HG03175 (cell line): Measurements from ENCODE around the gene CSRP1.

Source experiments
- ATAC-seq: cut with Tn5 transposase; IDR thresholded peaks from one replicate; pipeline ENCODE4 v1.9.1; 2021; ENCODE audit warnings: mild to moderate bottlenecking, moderate library complexity; ENCODE audit not compliant: unreplicated experiment

The CSRP1 gene

DNA sequence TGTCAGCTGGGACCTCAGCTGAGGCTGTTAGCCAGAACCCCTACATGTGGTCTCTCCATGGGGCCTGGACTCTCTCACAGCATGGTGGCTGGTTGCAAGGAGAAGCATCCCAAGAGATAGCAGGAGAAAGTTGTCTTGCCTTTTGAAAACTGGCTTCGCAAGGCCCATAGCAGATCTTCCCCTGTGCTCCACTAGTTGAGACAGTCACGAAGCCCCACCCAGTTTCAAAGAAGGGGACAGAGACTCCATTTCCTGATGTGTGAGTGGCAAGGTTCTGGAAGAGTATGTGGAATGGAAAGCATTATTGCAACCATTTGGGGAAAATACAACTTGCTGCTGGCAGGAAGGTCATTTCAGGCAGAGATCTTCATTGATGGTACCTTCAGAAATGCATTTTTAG, 7.5 kb upstream of the CSRP1 start:
- no peak for ATAC-seq

DNA sequence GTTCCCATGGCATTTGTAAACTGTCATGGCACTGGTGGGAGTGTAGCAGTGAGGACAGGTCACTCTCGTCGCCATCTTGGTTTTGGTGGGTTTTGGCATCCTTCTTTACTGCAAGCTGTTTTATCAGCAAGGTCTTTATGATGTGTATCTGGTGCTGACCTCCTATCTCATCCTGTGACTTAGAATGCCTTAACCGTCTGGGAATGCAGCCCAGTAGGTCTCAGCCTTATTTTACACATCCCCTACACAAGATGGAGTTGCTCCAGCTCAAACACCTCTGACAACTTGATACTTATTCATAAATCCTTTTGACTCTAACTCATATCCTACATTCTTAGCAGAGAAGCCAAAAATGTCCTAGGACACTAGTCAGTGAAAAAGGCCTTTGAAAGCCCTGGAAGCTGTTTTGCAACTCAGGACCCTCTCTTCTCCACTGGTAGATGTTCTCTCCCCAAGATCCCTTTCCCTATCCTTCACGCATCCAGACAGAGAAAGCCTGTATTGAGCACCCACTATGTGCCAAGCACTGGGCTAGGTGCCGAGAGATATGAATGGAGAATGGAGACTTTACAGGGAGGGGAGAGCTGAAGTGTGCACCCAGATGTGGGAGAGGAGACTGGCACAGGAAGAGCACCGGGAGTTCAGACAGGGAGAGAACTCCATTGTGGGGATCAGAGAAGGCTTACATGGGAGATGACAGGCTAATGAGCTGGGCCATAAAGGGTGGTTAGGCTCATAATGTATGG, 6.7 kb upstream of the CSRP1 start:
- no peak for ATAC-seq

DNA sequence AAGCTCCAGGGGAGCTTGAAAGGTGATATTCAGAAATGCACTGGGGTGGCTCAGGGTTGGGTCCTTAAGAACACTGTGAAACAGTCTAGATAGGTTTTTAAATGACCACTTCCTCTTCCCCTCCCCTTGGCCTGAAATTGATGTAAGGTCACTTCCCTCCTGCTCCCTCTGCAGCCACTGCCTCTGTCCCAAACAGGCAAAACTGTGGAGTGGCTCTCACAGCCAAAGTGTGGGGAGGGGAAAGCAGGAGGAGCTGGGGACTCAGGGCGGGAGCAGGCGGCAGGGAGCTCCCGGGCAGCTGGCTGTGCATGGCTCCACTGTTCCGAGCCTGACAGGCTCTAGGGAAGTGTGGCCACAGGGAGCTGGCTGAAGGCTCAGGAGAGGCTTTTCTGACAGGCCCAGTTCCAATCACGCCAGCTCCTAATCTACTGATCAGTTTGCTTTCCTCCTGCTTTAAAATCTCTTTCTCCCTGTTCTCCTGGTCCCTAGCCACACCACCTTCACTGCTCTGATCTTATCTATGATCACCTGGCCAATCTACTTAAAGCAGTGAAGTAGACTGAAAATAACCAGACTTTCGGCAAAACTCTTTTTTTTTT, 5.1 kb upstream of the CSRP1 start:
- ATAC-seq: peak; percentile 36

DNA sequence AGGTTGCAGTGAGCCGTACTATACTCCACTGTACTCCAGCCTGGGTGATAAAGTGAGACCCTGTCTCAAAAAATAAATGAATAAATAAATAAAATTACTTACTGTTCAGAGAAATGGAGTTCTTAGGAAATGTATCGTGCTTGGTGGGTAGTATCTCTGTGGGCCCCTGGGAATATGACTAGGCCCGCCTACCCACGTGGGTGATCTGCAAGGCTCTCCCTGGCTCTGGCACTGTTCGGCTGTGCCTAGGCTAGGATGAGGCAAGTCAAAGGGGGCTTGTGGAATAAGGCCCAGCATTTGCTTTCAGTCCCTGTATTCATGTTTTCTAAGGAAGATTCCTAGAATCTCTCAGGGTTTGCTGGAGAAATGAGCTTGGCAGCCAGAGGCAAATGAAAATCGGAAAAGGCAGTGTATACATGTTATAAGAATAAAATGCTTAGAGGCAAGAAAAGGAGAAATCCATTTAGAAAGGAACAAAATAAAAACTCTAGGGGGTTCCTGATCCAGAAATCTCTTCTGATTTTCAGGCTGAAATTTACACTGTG, 4.5 kb upstream of the CSRP1 start:
- no peak for ATAC-seq

DNA sequence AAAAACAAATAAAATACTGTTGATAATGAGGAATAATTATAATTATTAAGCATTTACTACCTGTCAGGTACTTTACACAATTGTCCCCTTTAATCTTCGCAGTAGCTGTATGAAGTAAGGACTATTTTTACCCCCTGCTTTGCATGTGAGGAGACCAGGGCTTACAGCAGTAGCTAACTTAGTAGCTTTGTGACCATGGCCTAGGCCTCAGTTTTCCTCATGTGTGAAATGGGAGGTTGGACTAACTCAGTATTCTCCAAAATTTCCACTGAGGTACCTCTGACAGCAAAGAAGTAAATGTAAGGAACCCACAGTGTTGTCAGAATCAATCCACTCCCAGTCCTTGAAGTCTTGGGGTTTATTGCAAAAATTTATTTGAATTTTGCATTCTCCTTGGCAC, 3.8 kb upstream of the CSRP1 start:
- ATAC-seq: no peak

DNA sequence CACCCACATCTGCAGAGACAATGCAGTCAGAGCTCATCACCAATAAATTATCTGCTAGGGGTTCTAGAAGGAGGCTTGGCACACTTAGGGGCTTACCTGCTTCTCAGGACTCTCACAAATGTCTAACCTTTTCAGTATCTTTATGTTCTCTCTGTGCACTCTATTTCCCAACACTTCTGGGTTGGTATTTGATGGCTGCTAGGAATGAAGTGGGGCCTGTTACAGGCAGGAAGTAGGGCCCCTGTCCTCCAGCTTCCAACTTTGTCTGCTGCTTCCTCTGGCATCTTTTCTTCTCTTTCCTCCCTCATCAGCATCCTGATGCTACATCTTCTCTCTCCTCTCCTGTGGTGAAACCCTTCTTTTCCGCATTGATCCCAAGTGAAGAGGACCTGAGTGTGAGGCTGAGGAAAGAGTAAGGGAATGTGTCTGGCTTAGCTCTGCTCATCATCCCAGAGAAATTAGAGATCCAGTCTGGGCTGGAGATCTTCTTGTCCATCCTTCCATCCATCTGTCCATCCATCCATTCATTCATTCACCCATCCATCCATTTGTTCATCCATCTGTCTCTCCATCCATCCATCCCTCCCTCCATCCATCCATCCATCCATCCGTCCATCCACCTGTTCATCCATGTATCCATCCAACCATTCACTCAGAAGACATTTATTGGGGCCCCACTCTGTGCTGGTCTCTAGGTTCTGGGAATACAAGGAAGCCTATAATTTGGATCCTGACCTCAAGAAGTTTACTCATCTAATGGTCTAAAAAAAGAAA, 2.9 kb upstream of the CSRP1 start:
- ATAC-seq: no peak

DNA sequence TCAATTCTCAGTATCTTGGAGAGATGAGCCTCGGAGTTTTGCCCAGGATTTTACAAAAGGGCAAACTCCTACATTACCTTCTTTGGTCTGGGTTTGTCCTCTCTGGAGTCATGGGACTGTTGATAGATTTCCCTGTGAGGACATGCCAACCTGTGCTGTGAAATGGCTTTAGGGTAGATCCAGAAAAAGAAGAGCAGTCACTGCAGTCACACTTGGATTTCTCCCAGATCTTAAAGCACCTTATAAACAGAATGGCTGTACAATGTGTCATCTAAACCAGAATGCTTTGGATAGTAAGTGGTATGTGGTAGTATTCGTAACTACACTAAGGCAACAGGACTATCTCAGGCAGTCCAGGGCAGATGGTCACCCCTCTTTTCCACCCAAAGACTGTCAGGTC, 1.9 kb upstream of the CSRP1 start:
- no peak for ATAC-seq

DNA sequence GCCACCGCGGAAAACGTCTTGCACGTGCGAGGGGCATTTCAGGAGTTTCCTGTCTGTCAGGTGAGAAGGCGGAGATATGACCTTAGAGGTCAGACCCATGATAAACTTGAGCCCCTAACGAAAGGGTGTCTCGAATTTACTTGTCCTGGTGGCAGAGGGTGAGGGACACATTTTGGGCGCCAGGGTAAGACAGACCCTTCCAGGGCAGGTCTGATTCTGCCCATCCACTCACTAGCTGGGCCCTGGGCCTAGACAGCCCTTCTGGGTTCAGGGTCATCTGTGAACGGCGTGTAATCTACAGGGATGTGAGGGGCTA, 395 bp upstream of the CSRP1 start:
- ATAC-seq: peak; percentile 10

DNA sequence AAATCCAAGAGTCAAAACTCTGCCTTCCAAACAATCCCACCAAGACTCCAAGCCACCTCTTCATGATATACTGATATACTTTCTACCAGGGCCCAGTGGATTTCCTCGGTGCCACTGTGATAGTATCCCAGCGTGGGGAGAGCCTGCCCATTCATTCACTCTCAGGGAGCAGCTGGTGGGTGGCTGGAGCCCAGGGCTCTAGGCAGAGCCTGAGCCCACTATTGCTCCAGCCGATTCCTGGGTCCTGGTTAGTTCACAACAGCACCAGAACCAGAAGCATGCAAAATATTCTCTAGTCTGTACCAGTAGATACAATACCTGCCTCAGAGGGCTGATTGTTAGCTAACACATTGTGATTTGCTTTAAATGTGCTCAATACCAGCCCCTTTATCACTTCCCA, 831 bp downstream of the CSRP1 start:
- ATAC-seq: no peak

DNA sequence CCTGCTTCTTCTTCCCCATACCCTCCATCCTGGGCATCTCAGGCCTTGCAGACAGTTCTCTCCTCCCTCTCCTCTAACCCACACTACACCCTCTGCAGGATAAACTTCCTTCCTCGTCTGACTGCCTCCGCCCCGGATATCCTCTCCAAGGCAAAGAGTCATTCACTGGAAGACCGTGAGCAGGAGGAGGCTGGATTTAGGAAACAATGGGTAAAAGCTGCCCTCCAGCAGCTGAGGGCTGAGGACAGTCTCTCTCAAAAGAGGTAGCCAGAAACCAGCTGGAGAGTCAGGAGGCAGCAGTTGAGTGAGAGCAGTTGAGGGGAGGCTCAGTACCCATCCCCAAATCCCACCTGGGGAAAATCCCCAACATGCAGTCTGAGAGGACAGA, 1.4 kb downstream of the CSRP1 start:
- ATAC-seq: no peak

DNA sequence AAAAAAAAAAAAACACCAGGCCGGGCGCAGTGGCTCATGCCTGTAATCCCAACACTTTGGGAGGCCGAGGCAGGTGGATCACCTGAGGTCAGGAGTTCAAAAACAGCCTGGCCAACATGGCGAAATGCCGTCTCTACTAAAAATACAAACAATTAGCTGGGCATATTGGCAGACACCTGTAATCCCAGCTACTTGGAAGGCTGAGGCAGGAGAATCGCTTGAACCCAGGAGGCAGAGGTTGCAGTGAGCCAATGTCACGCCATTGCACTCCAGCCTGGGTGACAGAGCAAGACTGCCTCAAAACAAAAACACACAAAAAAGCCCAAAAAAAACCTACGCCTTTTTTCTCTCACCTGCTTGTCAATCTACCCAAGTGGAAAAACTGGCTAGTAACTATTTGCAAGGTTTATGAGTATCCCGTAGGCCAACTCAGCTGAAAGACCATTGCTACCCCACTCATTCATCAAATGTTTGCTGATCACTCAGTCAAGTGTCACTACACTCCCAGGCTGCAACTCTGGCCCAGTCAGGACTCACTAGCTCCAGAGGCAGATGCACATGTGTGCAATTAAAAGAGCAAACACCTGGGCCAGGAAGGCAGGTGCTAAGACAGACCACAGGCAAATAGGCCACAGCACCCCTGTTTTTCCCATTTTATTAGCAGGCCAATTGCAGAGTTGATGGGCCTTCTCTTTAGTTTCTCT, 2.0 kb downstream of the CSRP1 start:
- no peak for ATAC-seq

DNA sequence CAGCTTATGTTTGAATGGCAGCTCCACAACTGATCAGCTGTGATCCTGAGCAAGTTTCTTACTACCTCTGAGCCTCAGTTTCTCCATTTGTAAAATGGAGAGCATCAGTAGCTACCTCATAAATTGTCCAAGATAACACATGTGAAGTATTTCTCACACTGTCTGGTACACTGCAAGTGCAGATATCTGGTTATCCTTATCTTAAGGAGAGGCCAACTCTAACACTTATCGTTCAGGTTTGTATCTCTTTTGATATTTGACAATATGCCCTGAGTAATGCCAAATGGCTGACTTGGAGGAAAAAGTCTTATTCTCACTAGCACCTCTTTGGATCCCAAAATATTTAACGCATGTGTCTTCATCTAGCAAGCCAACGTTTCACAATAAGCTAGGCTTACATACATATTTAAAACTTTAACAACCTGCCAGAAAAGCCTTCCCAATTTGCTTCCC, 2.7 kb downstream of the CSRP1 start:
- ATAC-seq: no peak

DNA sequence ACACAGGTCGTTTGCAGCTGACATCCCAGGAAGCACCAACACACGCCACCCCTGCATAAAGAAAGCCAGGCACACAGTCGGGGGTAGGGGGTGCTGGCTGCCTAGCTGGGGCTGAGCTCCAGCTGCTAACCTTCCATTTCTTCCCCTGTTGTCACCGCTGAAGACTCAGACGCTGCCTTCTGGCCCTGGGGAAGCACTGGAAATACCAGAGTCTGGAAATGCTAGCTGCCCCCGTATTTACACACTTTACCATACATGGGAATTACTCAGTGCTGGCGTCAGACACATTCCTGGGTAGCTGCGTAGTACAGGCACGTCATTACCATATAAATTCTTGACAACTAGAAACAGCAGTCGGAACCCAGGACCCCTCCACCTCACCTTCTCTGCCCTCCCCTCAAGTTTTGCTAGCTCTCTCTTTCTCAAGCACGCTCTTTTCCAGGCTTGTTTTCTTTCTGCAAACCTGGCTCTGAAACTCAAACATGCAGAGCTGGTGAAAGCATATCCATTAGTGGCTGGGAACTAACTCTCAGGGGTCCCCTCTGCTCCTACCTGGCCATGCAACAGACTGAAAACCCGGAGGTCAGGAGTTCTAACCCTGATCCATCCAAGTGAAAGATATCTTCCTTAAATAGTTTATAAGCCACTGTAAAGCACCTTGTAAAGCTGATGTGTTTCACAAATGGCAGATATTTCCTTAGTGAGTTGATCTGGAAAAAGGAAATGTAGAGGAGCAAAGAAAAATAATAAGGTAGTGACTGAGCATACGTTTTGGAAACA, 3.3 kb downstream of the CSRP1 start:
- no peak for ATAC-seq

DNA sequence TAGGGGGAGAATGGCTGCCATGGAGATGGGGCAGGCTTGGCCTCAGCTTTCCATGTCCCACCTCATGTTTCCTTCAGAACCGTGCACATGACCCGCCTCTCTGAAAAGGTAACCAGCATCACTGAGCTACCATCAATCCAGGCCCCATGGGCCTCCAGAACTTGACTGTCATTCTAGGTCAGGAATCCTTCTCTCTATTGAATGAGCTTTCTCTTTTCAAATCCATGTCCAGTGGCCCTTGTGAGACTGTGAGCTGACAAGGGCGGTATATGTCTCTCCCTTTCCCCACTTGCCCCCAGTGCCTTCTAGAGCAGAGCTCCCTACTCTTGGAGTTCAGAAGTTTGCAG, 4.4 kb downstream of the CSRP1 start:
- no peak for ATAC-seq

DNA sequence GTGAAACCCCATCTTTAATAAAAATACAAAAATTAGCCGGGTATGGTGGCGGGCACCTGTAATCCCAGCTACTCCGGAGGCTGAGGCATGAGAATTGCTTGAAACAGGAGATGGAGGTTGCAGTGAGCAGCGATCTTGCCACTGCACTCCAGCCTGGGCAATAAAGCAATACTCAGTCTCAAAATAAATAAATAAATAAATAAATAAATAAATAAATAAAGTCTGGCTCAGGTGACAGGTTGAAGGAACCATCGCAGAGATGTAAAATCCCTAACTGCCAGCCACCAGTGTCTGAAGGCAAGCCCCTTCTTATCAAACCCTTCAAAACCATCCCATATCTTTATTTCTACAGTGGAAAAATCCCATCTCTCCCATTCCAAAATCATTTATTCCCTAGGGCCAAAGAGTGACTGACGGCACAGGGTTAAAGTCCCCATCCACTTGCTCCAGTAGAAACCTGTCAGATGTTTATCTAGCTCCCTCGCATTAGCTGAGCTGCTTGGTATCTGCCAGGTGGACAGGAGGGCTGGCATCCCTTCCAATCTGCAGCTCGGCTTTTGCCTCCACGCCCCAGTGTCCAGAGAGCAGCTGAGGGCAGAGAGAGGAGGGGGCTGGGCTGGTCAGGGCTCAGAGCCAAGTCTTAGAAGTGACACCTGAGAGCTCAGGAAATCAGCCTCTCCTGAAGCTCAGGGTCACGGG, 5.0 kb downstream of the CSRP1 start:
- no peak for ATAC-seq

DNA sequence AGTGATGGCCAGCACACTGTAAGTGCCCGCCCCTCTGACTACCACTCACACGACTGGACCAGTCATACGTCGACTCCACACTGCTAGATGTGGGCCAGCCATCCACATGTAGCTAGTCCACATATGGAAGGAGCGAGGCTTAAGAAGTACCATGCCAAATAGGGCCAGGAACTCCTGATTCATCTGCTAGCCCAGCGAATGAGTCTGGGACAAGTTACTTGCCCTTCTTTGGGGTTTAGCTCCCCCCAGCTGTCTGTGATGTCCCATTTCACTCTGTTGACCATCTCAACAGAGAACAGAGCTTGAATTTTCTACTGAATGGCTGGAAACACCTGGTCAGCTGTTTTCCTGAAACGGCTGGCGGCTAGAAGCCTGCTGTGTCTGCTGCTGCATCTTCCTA, 5.8 kb downstream of the CSRP1 start:
- ATAC-seq: no peak

DNA sequence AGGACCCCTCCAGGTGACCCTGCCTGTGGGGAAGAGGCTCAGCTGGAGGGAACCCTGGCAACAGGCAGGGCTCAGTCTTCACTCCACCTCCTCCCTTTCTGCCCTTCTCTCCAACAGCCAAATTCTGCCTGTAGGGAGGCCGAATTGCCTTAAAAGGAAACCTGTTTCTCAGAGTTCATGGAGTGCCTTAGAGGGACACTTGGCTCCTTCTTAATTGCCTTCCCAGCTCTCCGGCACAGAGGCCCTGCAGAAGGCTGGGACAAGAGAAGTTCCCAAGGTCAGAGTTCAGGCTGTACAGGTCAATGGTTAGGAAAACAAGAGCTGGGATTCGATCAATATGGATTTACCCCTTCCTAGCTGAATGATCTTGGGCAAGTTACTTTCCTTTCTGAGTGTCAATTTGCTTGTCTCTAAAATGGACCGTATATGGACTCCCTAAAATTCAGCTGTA, 6.2 kb downstream of the CSRP1 start:
- no peak for ATAC-seq

DNA sequence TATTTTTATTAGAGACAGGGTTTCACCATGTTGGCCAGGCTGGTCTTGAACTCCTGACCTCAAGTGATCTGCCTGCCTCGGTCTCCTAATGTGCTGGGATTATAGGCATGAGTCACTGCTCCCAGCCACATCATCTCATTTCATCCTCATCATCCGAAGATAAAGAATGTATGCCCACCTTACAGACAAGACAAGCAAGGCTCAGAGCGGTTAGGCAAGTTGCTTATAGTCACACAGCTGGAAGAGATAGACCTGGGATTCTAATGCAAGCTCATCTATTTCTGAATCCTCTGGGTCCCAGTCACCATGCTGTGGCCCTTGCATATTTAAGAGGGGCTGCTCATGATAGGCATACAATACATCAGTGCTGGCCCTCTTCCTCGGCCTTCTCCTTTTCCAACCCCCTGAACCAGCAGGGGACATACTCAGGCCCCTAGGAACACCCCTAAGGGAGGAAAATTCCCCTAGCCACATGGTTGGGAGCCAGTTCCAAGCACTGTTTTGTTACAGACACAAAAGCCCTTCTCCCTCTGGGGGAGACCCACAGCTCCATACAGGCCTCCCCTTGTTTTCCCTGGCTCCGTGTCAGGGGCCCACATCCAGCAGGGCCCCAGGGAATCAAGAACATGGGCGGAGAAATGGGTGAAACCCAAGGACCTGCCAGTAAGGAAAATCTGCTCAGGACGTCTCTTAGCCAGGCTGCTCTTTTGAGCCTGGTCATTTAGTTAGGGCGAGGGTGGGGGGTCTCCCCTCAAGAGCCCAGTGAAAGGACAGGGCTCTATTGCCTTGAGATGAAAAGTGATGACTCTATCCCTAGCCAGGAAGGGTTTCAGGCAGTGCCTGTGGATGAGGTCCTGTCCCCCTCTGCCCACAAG, 6.9 kb downstream of the CSRP1 start:
- no peak for ATAC-seq

DNA sequence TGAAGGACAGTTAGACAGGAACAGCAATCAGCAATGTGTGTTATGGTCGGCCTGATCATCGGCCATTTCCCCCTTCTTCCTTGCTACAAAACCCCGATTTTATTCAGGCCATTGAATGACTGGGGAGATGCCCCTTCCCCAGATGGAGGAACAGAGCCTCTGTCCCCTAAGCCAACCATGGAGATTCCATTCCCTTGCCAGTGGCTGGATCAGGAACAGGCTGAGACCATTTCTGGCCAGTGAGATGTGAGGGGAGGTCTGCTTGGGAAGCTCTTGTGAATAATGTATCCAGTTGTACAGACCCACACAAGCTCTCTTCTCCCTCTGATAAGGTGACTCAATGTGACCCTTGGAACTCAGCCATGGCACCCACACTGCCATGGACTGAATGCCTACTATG, 7.7 kb downstream of the CSRP1 start:
- no peak for ATAC-seq
